MCF 10A (cell line): ENCODE measurements around the gene TRAPPC2L. TPM values are rescaled to one million over a fixed set of nuclear protein-coding genes. Genes with fewer than 3 reads are reported as not detected.

Source experiments
- BruUV-seq: library from RNA; stranded (reverse); fragments of 400-500 nt; replicated peaks from 2 replicates; lab custom pipeline; 2021; lab: Mats Ljungman, UMichigan
- CTCF ChIA-PET: fragments of 300-600 bp; sonication (Branson Sonifier 250); formaldehyde crosslinking; extraction: SDS; loops from one replicate; lab custom pipeline; 2021; ENCODE audit warnings: antibody characterized with exemption, inconsistent platforms; lab: Yijun Ruan, JAX
- POLR2A ChIA-PET: fragments of 300-600, 350-650 bp; sonication (Branson Sonifier 250); formaldehyde crosslinking; extraction: SDS; loops from one replicate; lab custom pipeline; 2020; ENCODE audit warnings: antibody characterized with exemption, inconsistent platforms; lab: Yijun Ruan, JAX
- DNase-seq: peaks from one replicate; pipeline ENCODE4 v3.0.0-alpha.2; 2018; ENCODE audit not compliant: unreplicated experiment
- H3K27ac Mint-ChIP-seq: one replicate; pipeline ENCODE4 v1.8.0; 2022; ENCODE audit warnings: mild to moderate bottlenecking, low read depth, mixed read lengths; ENCODE audit not compliant: unreplicated experiment
- H3K27me3 Mint-ChIP-seq: one replicate; pipeline ENCODE4 v1.8.0; 2022; ENCODE audit warnings: mixed read lengths; ENCODE audit not compliant: insufficient read depth, unreplicated experiment
- H3K36me3 Mint-ChIP-seq: one replicate; pipeline ENCODE4 v1.8.0; 2022; ENCODE audit warnings: mild to moderate bottlenecking, moderate library complexity, mixed read lengths; ENCODE audit not compliant: insufficient read depth, unreplicated experiment
- H3K4me1 Mint-ChIP-seq: one replicate; pipeline ENCODE4 v1.8.0; 2022; ENCODE audit warnings: mixed read lengths; ENCODE audit not compliant: insufficient read depth, unreplicated experiment
- H3K4me3 Mint-ChIP-seq: one replicate; pipeline ENCODE4 v1.8.0; 2022; ENCODE audit warnings: mild to moderate bottlenecking, moderate library complexity, mixed read lengths; ENCODE audit not compliant: unreplicated experiment
- H3K9me3 Mint-ChIP-seq: one replicate; pipeline ENCODE4 v1.8.0; 2022; ENCODE audit warnings: mixed read lengths; ENCODE audit not compliant: unreplicated experiment
- CTCF ChIP-seq: fragments of 200-600 bp; IDR thresholded peaks from one replicate; pipeline ENCODE4 v1.8.0; 2022; ENCODE audit warnings: antibody characterized with exemption, mild to moderate bottlenecking; ENCODE audit not compliant: unreplicated experiment
- intact Hi-C: fragments of 100-400 bp; cut with micrococcal nuclease; formaldehyde crosslinking; loops from 2 replicates; pipeline ENCODE4 v1.14.1; 2022
- total RNA-seq: library from RNA; stranded (reverse); gene quantifications from 2 replicates; pipeline ENCODE4 v1.2.3, GENCODE V29; 2022

TRAPPC2L gene
- total RNA-seq, 1 experiment from 2014 or later, result 35.6 TPM

- Mint-ChIP-seq H3K4me1 (peaks cover 11% of the 10 kb centered on the region), H3K4me3 (no peak overlapping the region), H3K27ac (no peak overlapping the region), H3K9me3 (no peaks in the 10 kb centered on the region), H3K27me3 (no peaks in the 10 kb centered on the region), H3K36me3 (peaks cover 6% of the 10 kb centered on the region)
- no peak for DNase-seq
- ChIA-PET CTCF (interaction anchor here (0.8 to 1.0 kb wide), 2 partner anchors 27 to 31 kb away, joined by 3 read pairs; no protein-coding TSS in a partner anchor), POLR2A (no interaction called here)
- no peak for TF ChIP-seq CTCF
- BruUV-seq, result no TSS peak
- intact Hi-C loops, result no loop called here
Observed at GRCh38 chr16:88830783-88831182, 26.1 kb upstream of the TRAPPC2L start.

GRCh38 chr16:88831838-88832237, 25.1 kb upstream of the TRAPPC2L start:
- H3K4me1 Mint-ChIP-seq, result peaks cover 4% of the 10 kb centered on the region

GRCh38 chr16:88833086-88833485, 23.8 kb upstream of the TRAPPC2L start:
- Mint-ChIP-seq H3K27ac (no peak overlapping the region), H3K36me3 (peaks cover 6% of the 10 kb centered on the region), H3K4me3 (no peak overlapping the region), H3K27me3 (no peaks in the 10 kb centered on the region), H3K9me3 (no peaks in the 10 kb centered on the region), H3K4me1 (no peaks in the 10 kb centered on the region)
- TF ChIP-seq CTCF, result no peak
- POLR2A ChIA-PET, result interaction anchor here (0.6 to 0.9 kb wide), 2 partner anchors 51 to 80 kb away, joined by 3 read pairs; no protein-coding TSS in a partner anchor
- no TSS peak for BruUV-seq
- CTCF ChIA-PET, result interaction anchor here (0.7 kb wide), 1 partner anchor 25 kb away, joined by 3 read pairs; no protein-coding TSS in a partner anchor
- no peak for DNase-seq
- intact Hi-C loops, result no loop called here

More at GRCh38 chr16:88831838-88832237, 25.1 kb upstream of the TRAPPC2L start:
- intact Hi-C loops, result no loop called here
- CTCF ChIA-PET, result no interaction called here
- no peak for TF ChIP-seq CTCF
- BruUV-seq, result no TSS peak
- Mint-ChIP-seq H3K27me3 (no peaks in the 10 kb centered on the region), H3K36me3 (peaks cover 6% of the 10 kb centered on the region), H3K27ac (no peak overlapping the region), H3K4me3 (no peak overlapping the region), H3K9me3 (no peaks in the 10 kb centered on the region)
- POLR2A ChIA-PET, result no interaction called here
- DNase-seq, result peak; percentile 43

GRCh38 chr16:88834670-88835069, 22.3 kb upstream of the TRAPPC2L start:
- no peak overlapping the region for H3K27ac Mint-ChIP-seq
- no TSS peak for BruUV-seq
- peaks cover 6% of the 10 kb centered on the region for H3K36me3 Mint-ChIP-seq
- TF ChIP-seq CTCF, result no peak
- no peaks in the 10 kb centered on the region for H3K27me3 Mint-ChIP-seq
- intact Hi-C loops, result no loop called here
- DNase-seq, result no peak
- ChIA-PET POLR2A (no interaction called here), CTCF (interaction anchor here (0.5 kb wide), 1 partner anchor 17 kb away, joined by 3 read pairs; no protein-coding TSS in a partner anchor)
- H3K9me3 Mint-ChIP-seq, result no peaks in the 10 kb centered on the region
- no peak overlapping the region for H3K4me3 Mint-ChIP-seq
- no peaks in the 10 kb centered on the region for H3K4me1 Mint-ChIP-seq
